ENCODE results near the gene SLC12A3.

SLC12A3 gene

GRCh38 chr16:56828647-56829046, 36.4 kb upstream of the SLC12A3 start:
- H3K27ac ChIP-seq, result no peak overlapping the region
- no peak overlapping the region for H2AFZ ChIP-seq (ENCODE audit: low read depth)
- H3K4me3 ChIP-seq (IDR thresholded peaks at IDR 0.05; ENCODE audit: insufficient read depth, low read depth, low read length), result no peak overlapping the region
- no peak for TF ChIP-seq CTCF (conservative IDR thresholded peaks at IDR 0.05; ENCODE audit: low read depth, low read length)
- H3K79me2 ChIP-seq (ENCODE audit: insufficient read depth, low read depth), result no peaks in the 10 kb centered on the region
- no peak overlapping the region for H3K4me2 ChIP-seq
- no peaks in the 10 kb centered on the region for H3K36me3 ChIP-seq (ENCODE audit: insufficient read depth)
- H3K27me3 ChIP-seq (ENCODE audit: insufficient read depth, low read depth), result no peaks in the 10 kb centered on the region
- no peak overlapping the region for H3K9ac ChIP-seq
- peaks cover 5% of the 10 kb centered on the region for H3K4me1 ChIP-seq (ENCODE audit: low read depth, poor library complexity, severe bottlenecking)
- no peaks in the 10 kb centered on the region for H4K20me1 ChIP-seq (ENCODE audit: insufficient read depth)

DNA sequence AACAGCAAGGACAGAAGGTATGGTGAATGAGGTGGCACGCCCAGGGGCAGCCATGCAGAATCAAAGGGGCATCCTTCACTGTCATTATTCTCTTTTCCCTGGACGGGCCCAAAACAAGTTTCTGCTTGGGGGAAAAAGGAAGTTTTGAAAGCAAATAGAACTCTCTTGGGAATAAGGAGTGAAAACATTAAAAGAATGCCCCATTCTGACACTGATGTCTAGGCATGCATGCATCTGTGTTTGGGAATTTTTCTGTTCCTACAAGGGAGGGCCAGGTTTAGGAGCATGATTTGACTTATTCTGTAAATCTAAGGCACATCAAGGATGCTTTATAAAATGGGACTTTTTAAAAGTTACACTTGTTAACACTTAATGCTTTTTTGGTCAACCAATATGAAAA, 34.3 kb upstream of the SLC12A3 start:
- Histone ChIP-seq H3K79me2 (ENCODE audit: insufficient read depth, low read depth) (no peaks in the 10 kb centered on the region), H3K4me2 (no peak overlapping the region)

DNA sequence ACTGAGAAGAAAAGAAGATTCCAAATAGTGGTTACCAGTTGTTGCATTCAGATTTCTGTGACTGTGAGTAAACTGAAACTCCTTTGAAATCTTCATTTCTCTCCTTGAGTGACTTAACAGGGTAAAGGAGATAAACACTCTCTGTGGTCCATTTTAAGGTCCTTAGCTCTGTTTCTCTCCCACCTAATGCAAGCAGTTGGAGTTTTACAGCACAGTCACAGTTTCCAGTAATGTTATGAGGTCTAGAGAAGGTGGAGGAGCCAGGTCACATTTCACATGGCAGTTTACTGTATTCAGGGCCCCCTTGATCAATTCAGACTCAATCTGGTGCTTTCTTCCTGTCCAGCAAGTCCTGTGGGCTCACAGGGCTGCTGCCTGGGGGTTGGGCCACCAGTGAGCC, 32.2 kb upstream of the SLC12A3 start:
- Histone ChIP-seq H2AFZ (ENCODE audit: low read depth) (no peak overlapping the region), H3K4me2 (no peak overlapping the region), H3K9ac (no peak overlapping the region), H3K36me3 (ENCODE audit: insufficient read depth) (no peaks in the 10 kb centered on the region; the same call in 1 of the 2 replicates), H3K4me3 (IDR thresholded peaks at IDR 0.05; ENCODE audit: insufficient read depth, low read depth, low read length) (no peak overlapping the region), H3K27ac (no peak overlapping the region), H3K4me1 (ENCODE audit: low read depth, poor library complexity, severe bottlenecking) (no peaks in the 10 kb centered on the region), H3K79me2 (ENCODE audit: insufficient read depth, low read depth) (no peaks in the 10 kb centered on the region), H3K27me3 (ENCODE audit: insufficient read depth, low read depth) (no peaks in the 10 kb centered on the region), H4K20me1 (ENCODE audit: insufficient read depth) (no peaks in the 10 kb centered on the region)
- no peak for TF ChIP-seq CTCF (conservative IDR thresholded peaks at IDR 0.05; ENCODE audit: low read depth, low read length)

More for the DNA sequence above, 34.3 kb upstream of the SLC12A3 start:
- H3K4me1 ChIP-seq (ENCODE audit: low read depth, poor library complexity, severe bottlenecking), result no peaks in the 10 kb centered on the region
- no peak overlapping the region for H2AFZ ChIP-seq (ENCODE audit: low read depth)
- no peak overlapping the region for H3K9ac ChIP-seq
- no peaks in the 10 kb centered on the region for H4K20me1 ChIP-seq (ENCODE audit: insufficient read depth)
- no peaks in the 10 kb centered on the region; the same call in 1 of the 2 replicates for H3K36me3 ChIP-seq (ENCODE audit: insufficient read depth)
- no peak overlapping the region for H3K4me3 ChIP-seq (IDR thresholded peaks at IDR 0.05; ENCODE audit: insufficient read depth, low read depth, low read length)
- H3K27me3 ChIP-seq (ENCODE audit: insufficient read depth, low read depth), result no peaks in the 10 kb centered on the region
- no peak overlapping the region for H3K27ac ChIP-seq
- no peak for TF ChIP-seq CTCF (conservative IDR thresholded peaks at IDR 0.05; ENCODE audit: low read depth, low read length)

DNA sequence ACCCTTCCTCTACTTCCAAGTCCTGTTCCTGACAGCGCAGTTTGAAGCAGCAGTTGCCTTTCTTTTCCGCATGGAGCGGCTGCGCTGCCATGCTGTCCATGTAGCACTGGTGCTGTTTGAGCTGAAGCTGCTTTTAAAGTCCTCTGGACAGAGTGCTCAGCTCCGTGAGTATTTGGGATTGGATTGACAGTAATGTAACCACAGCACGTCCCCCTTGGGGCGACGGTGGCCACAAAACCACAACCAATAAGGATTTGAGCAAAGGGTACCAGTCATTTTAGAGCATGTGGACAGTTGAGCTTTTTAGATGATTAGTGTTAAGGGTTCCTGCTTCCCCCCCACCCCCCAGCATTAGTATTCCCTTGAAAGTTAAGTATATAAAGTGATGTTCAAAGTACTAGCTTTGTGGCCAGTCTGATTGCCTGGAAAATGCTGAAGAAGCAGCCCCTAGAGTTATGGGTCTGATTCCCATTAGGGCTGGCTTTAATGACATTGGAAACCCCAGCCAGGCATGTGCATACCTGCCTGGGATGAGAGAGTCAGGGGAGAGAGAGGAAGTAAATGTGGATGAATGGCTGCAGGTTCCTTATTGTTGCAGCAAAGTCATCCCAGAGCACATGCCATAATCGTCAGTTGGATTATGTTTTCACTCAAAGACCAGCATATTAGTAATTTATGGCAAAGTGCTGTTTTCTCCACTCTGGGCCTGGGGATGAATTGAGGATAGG, 31.6 kb upstream of the SLC12A3 start:
- Histone ChIP-seq H3K9ac (no peak overlapping the region), H3K27ac (no peak overlapping the region), H3K4me1 (ENCODE audit: low read depth, poor library complexity, severe bottlenecking) (no peaks in the 10 kb centered on the region), H4K20me1 (ENCODE audit: insufficient read depth) (no peaks in the 10 kb centered on the region), H2AFZ (ENCODE audit: low read depth) (no peak overlapping the region), H3K36me3 (ENCODE audit: insufficient read depth) (no peaks in the 10 kb centered on the region; the same call in 1 of the 2 replicates), H3K79me2 (ENCODE audit: insufficient read depth, low read depth) (no peaks in the 10 kb centered on the region), H3K4me3 (IDR thresholded peaks at IDR 0.05; ENCODE audit: insufficient read depth, low read depth, low read length) (no peak overlapping the region), H3K4me2 (no peak overlapping the region), H3K27me3 (ENCODE audit: insufficient read depth, low read depth) (no peaks in the 10 kb centered on the region)
- TF ChIP-seq CTCF (conservative IDR thresholded peaks at IDR 0.05; ENCODE audit: low read depth, low read length), result no peak
